ENCODE data around the gene TRAP1. TPM values are rescaled to one million over a fixed set of nuclear protein-coding genes. Genes with fewer than 3 reads are reported as not detected.

TRAP1 gene
- total RNA-seq, 1 experiment from 2014 or later, result 382 TPM

DNA sequence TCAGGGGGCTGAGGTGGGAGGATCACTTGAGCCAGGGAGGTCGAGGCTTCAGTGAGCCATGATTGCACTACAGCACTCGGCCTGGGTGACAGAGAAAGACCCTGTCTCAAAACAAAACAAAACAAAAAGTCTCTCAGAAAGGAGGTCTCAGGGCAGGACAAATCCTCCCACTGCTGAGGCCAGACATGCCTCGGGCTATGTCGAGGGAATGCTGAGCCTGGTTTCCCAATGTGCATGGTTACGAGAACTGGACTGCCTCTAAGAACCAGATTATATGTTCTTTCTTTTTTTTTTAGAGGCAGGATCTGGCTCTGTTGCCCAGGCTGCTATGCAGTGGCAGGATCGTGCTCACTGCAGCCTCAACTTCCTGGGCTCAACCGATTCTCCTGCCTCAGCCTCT is 27.6 kb downstream of the TRAP1 start:
- POLR2A ChIA-PET (ENCODE audit: unreplicated experiment), result no interaction called here

GRCh38 chr16:3687792-3688191 is 29.5 kb downstream of the TRAP1 start:
- intact Hi-C loops (cut with micrococcal nuclease), result no loop called here
- H3K9me2 ChIP-seq (replicated peaks; ENCODE audit: low read length), result no peaks in the 10 kb centered on the region
- no peaks in the 10 kb centered on the region for H3F3A ChIP-seq (ENCODE audit: low read length, unreplicated experiment)
- no peaks in the 10 kb centered on the region for H3K27me3 ChIP-seq (ENCODE audit: low read length)
- ChIA-PET POLR2A (ENCODE audit: unreplicated experiment) (no interaction called here), CTCF (no interaction called here)
- no peaks in the 10 kb centered on the region for H3K4me1 ChIP-seq (ENCODE audit: insufficient read depth, low read length)
- no TSS peak for BruUV-seq (replicated peaks)
- no peak for ATAC-seq
- H2AFZ ChIP-seq (ENCODE audit: low read length), result no peak overlapping the region
- H3K79me2 ChIP-seq (ENCODE audit: low read length), result no peaks in the 10 kb centered on the region
- no peak for DNase-seq
- no peak overlapping the region for H3K4me3 ChIP-seq (ENCODE audit: low read length)
- no peak overlapping the region for H3K9ac ChIP-seq (ENCODE audit: low read length)
- TF ChIP-seq EZH2phosphoT487 (IDR thresholded peaks at IDR 0.05; ENCODE audit: borderline replicate concordance, low read length) (no peak), EZH2 (IDR thresholded peaks at IDR 0.05; ENCODE audit: low read length, unreplicated experiment) (no peak)
- TF ChIP-seq, protein P1, sequence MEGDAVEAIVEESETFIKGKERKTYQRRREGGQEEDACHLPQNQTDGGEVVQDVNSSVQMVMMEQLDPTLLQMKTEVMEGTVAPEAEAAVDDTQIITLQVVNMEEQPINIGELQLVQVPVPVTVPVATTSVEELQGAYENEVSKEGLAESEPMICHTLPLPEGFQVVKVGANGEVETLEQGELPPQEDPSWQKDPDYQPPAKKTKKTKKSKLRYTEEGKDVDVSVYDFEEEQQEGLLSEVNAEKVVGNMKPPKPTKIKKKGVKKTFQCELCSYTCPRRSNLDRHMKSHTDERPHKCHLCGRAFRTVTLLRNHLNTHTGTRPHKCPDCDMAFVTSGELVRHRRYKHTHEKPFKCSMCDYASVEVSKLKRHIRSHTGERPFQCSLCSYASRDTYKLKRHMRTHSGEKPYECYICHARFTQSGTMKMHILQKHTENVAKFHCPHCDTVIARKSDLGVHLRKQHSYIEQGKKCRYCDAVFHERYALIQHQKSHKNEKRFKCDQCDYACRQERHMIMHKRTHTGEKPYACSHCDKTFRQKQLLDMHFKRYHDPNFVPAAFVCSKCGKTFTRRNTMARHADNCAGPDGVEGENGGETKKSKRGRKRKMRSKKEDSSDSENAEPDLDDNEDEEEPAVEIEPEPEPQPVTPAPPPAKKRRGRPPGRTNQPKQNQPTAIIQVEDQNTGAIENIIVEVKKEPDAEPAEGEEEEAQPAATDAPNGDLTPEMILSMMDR (conservative IDR thresholded peaks at IDR 0.05; ENCODE audit: low read depth, low read length), result no peak
- H3K36me3 ChIP-seq (ENCODE audit: low read depth, low read length), result peaks cover 8% of the 10 kb centered on the region
- H3K9me3 ChIP-seq (ENCODE audit: low read length), result no peaks in the 10 kb centered on the region
- no peak overlapping the region for H3K4me2 ChIP-seq (ENCODE audit: low read length)
- no peaks in the 10 kb centered on the region for H4K20me1 ChIP-seq (ENCODE audit: low read length)
- no peak overlapping the region for H3K27ac ChIP-seq (ENCODE audit: low read length)

More for the DNA sequence above, 27.6 kb downstream of the TRAP1 start:
- ATAC-seq (no peak), DNase-seq (no peak)
- intact Hi-C loops (cut with micrococcal nuclease), result loop anchor here (1.0 kb wide), 1 partner anchor 191 kb away; the partner anchor contains the start of gene CREBBP
- no peaks in the 10 kb centered on the region for H3K4me1 ChIP-seq (ENCODE audit: insufficient read depth, low read length)
- no peaks in the 10 kb centered on the region for H3K27me3 ChIP-seq (ENCODE audit: low read length)
- H3K4me2 ChIP-seq (ENCODE audit: low read length), result no peak overlapping the region
- BruUV-seq (replicated peaks), result no TSS peak
- H3K9me2 ChIP-seq (replicated peaks; ENCODE audit: low read length), result no peaks in the 10 kb centered on the region
- H3K9ac ChIP-seq (ENCODE audit: low read length), result no peak overlapping the region
- peaks cover 2% of the 10 kb centered on the region; the same call in 1 of the 2 replicates for H3K79me2 ChIP-seq (ENCODE audit: low read length)
- no peaks in the 10 kb centered on the region for H3K9me3 ChIP-seq (ENCODE audit: low read length)
- CTCF ChIA-PET, result no interaction called here
- no peaks in the 10 kb centered on the region for H4K20me1 ChIP-seq (ENCODE audit: low read length)
- TF ChIP-seq EZH2 (IDR thresholded peaks at IDR 0.05; ENCODE audit: low read length, unreplicated experiment) (no peak), EZH2phosphoT487 (IDR thresholded peaks at IDR 0.05; ENCODE audit: borderline replicate concordance, low read length) (no peak)
- TF ChIP-seq, protein P1 (conservative IDR thresholded peaks at IDR 0.05; ENCODE audit: low read depth, low read length), result no peak
- H3K4me3 ChIP-seq (ENCODE audit: low read length), result no peak overlapping the region
- no peak overlapping the region for H2AFZ ChIP-seq (ENCODE audit: low read length)
- H3F3A ChIP-seq (ENCODE audit: low read length, unreplicated experiment), result no peaks in the 10 kb centered on the region
- no peak overlapping the region for H3K27ac ChIP-seq (ENCODE audit: low read length)
- peaks cover 10% of the 10 kb centered on the region for H3K36me3 ChIP-seq (ENCODE audit: low read depth, low read length)

- ChIA-PET POLR2A (ENCODE audit: unreplicated experiment) (no interaction called here), CTCF (no interaction called here)
- no peak overlapping the region for H3K27ac ChIP-seq (ENCODE audit: low read length)
- no peaks in the 10 kb centered on the region for H3K4me1 ChIP-seq (ENCODE audit: insufficient read depth, low read length)
- no peaks in the 10 kb centered on the region for H3F3A ChIP-seq (ENCODE audit: low read length, unreplicated experiment)
- H3K9me2 ChIP-seq (replicated peaks; ENCODE audit: low read length), result no peaks in the 10 kb centered on the region
- H3K36me3 ChIP-seq (ENCODE audit: low read depth, low read length), result peaks cover 8% of the 10 kb centered on the region
- ATAC-seq (no peak), DNase-seq (no peak)
- no peaks in the 10 kb centered on the region for H3K9me3 ChIP-seq (ENCODE audit: low read length)
- no peaks in the 10 kb centered on the region for H4K20me1 ChIP-seq (ENCODE audit: low read length)
- intact Hi-C loops (cut with micrococcal nuclease), result no loop called here
- no peaks in the 10 kb centered on the region for H3K79me2 ChIP-seq (ENCODE audit: low read length)
- no TSS peak for BruUV-seq (replicated peaks)
- no peak overlapping the region for H3K4me2 ChIP-seq (ENCODE audit: low read length)
- H3K4me3 ChIP-seq (ENCODE audit: low read length), result no peak overlapping the region
- TF ChIP-seq, protein P1 (conservative IDR thresholded peaks at IDR 0.05; ENCODE audit: low read depth, low read length), result no peak
- TF ChIP-seq EZH2phosphoT487 (IDR thresholded peaks at IDR 0.05; ENCODE audit: borderline replicate concordance, low read length) (no peak), EZH2 (IDR thresholded peaks at IDR 0.05; ENCODE audit: low read length, unreplicated experiment) (no peak)
- no peak overlapping the region for H2AFZ ChIP-seq (ENCODE audit: low read length)
- no peaks in the 10 kb centered on the region for H3K27me3 ChIP-seq (ENCODE audit: low read length)
- H3K9ac ChIP-seq (ENCODE audit: low read length), result no peak overlapping the region
These were observed 30.3 kb downstream of the TRAP1 start for GRCh38 chr16:3687021-3687420.

Data from PC-3 (cell line).